Body of pancreas (tissue), 4 donors: Measurements from ENCODE around the gene COL28A1. TPM values are rescaled to one million over a fixed set of nuclear protein-coding genes. Genes with fewer than 3 reads are reported as not detected.

Experiments
- ATAC-seq: fragments of 150-250 bp; one replicate; pipeline ENCODE4 v1.9.1; 2016
- DNase-seq, 4 donors: peaks; one replicate each; pipeline ENCODE4 v3.0.0-alpha.2; 2019
- H3K27ac ChIP-seq, 4 donors: fragments of 200-600 bp; sonication (generic); 1 replicate in 3 of 4; 2 replicates in 1 of 4; pipeline versions ENCODE4 v1.5.1 to v1.6.1; 2016 to 2019; ENCODE audit warnings: mild to moderate bottlenecking in 1 of 4, mixed read lengths in 1 of 4, moderate library complexity in 1 of 4
- H3K27me3 ChIP-seq, 2 donors: fragments of 200-600 bp; sonication (generic); one replicate each; pipeline ENCODE4 v1.6.0; 2016; ENCODE audit warnings: mild to moderate bottlenecking in 1 of 2
- H3K36me3 ChIP-seq, 2 donors: fragments of 200-600 bp; sonication (generic); replicated peaks in 1 of 2; 2 replicates each; pipeline ENCODE4 v1.5.1; 2016; ENCODE audit warnings: low read depth in 2 of 2; ENCODE audit not compliant: insufficient read depth in 1 of 2
- H3K4me1 ChIP-seq: fragments of 200-600 bp; sonication (generic); one replicate; pipeline ENCODE4 v1.6.0; 2016
- H3K4me3 ChIP-seq, 2 donors: fragments of 200-600 bp; sonication (generic); 1 replicate in 1 of 2; 2 replicates in 1 of 2; pipeline ENCODE4 v1.5.1; 2016 to 2019
- H3K9me3 ChIP-seq, 3 donors: fragments of 200-600 bp; sonication (generic); 1 replicate in 2 of 3; 2 replicates in 1 of 3; pipeline ENCODE4 v1.5.1; 2016
- CTCF ChIP-seq, 7 experiments: fragments of 450-650 bp in 4 of 7; fragments of 200-600 bp in 3 of 7; sonication (generic) in 3 of 7; IDR thresholded peaks; one replicate each; pipeline ENCODE4 v1.5.1; 2016 to 2019; ENCODE audit warnings: antibody characterized with exemption in 7 of 7
- POLR2A ChIP-seq, 3 donors: fragments of 450-650 bp; IDR thresholded peaks; one replicate each; pipeline ENCODE4 v1.6.1; 2016; ENCODE audit warnings: antibody characterized with exemption in 3 of 3, mild to moderate bottlenecking in 2 of 3
- WGBS, 2 donors: methylation state at CpG; one replicate each; pipeline ENCODE4 v1.1.5; 2017; 5-methylcytosine and 5-hydroxymethylcytosine counted together
- intact Hi-C: fragments of 100-400 bp; cut with DNase I; formaldehyde crosslinking; loops from one replicate; pipeline ENCODE4 v1.15.1; 2023
- total RNA-seq, 2 donors: library from RNA; depleted of rRNA; stranded (reverse); fragments of >200 nt; gene quantifications; one replicate each; pipeline ENCODE4 v1.1.0, GENCODE V29; 2016

Gene COL28A1
- total RNA-seq, 2 donors from 2014 or later, result 13.8 to 16.9 TPM

DNA sequence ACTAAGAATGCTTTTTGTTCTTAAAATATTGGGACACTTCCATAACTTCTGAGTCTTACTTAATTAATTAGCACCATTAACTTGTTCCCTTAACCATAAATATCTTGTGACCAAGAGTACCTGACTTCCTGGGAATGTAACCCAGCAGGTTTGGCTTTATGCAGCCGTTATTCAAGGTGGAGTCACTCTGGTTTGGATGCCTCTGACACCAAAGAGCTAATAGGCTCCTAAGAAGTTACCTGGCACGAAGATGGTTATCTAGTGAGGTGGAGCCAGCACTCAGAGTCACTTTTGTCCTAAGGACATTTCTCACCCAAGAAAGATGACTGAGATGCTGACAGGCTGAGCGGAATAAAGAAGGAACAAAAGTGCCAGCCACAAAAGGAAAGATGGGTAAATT is 181.0 kb downstream of the COL28A1 start:
- TF ChIP-seq CTCF (IDR thresholded peaks at IDR 0.05), result no peak
- TF ChIP-seq POLR2A (IDR thresholded peaks at IDR 0.05), result no peak
- H3K27me3 ChIP-seq, result no peaks in the 10 kb centered on the region
- intact Hi-C loops, result no loop called here
- DNase-seq (no peak), ATAC-seq (no peak)
- H3K36me3 ChIP-seq, result no peaks in the 10 kb centered on the region
- H3K4me3 ChIP-seq, result no peak overlapping the region
- no peaks in the 10 kb centered on the region for H3K4me1 ChIP-seq
- WGBS, 2 donors, result 47 to 69% methylated on average over 3 of the region's 3 CpGs
- no peak overlapping the region for H3K27ac ChIP-seq
- no peaks in the 10 kb centered on the region for H3K9me3 ChIP-seq

DNA sequence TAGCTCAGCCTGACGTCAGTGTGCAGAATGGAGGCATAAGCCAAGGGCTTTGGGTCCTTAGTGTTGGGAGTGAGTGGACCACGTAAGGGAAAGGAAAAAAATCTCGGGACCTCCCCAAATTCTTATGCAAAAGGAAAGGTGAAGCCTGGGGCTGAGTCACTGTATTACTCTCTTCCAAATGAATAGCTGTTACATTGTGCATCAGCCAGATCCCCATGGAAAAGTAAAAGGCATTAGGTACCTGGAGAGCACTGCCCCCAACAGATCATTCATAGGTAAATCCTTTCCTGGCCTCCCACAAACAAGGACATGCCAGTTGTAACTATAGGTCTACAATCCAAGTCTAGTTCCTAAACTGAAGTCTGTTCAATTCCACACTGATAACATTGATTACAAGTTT is 182.8 kb downstream of the COL28A1 start:
- no peak overlapping the region for H3K27ac ChIP-seq
- H3K36me3 ChIP-seq, result no peaks in the 10 kb centered on the region
- no peak overlapping the region for H3K4me3 ChIP-seq
- H3K27me3 ChIP-seq, result no peaks in the 10 kb centered on the region
- no peaks in the 10 kb centered on the region for H3K9me3 ChIP-seq
- TF ChIP-seq POLR2A (IDR thresholded peaks at IDR 0.05), result no peak
- TF ChIP-seq CTCF (IDR thresholded peaks at IDR 0.05), result peak in 1 of 7 experiments; percentile 22
- WGBS, 2 donors, result 77 to 79% methylated on average over 3 of the region's 3 CpGs
- intact Hi-C loops, result no loop called here
- DNase-seq, result no peak
- no peaks in the 10 kb centered on the region for H3K4me1 ChIP-seq
- no peak for ATAC-seq

- H3K27ac ChIP-seq, result no peak overlapping the region
- H3K27me3 ChIP-seq, result no peaks in the 10 kb centered on the region
- ATAC-seq, result no peak
- no peaks in the 10 kb centered on the region for H3K4me1 ChIP-seq
- WGBS, 2 donors, result 0 to 54% methylated on average over 1 of the region's 1 CpG
- H3K4me3 ChIP-seq, result no peak overlapping the region
- no peak for DNase-seq
- TF ChIP-seq CTCF (IDR thresholded peaks at IDR 0.05) (no peak), POLR2A (IDR thresholded peaks at IDR 0.05) (no peak)
- H3K9me3 ChIP-seq, result no peaks in the 10 kb centered on the region
- intact Hi-C loops, result no loop called here
- no peaks in the 10 kb centered on the region for H3K36me3 ChIP-seq
Measured at GRCh38 chr7:7351832-7352231, 183.8 kb downstream of the COL28A1 start.

DNA sequence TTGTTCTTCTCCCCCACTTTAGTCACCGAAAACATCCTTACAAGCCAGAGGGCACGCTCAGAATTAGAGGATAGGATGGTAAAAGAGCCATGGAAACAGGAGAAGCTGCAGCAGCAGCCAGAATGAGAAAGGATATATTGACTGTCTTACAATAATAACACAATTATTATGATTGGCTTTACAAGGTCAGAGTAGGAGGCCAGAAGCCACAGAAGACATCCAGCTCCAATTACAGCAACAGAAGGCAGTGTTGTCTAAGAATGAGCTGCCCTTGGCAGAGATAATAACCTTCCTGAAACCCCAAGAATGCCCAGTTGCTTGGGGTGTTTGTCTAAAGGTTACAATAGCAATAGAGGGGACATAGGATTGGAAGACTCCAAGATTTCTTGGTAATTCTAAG is 184.5 kb downstream of the COL28A1 start:
- Histone ChIP-seq H3K9me3 (no peaks in the 10 kb centered on the region), H3K36me3 (no peaks in the 10 kb centered on the region), H3K4me3 (no peak overlapping the region), H3K27me3 (no peaks in the 10 kb centered on the region), H3K4me1 (no peaks in the 10 kb centered on the region), H3K27ac (no peak overlapping the region)
- DNase-seq, result no peak
- no peak for ATAC-seq
- WGBS, 2 donors, result 48 to 59% methylated on average over 2 of the region's 2 CpGs
- TF ChIP-seq CTCF (IDR thresholded peaks at IDR 0.05), result no peak
- TF ChIP-seq POLR2A (IDR thresholded peaks at IDR 0.05), result no peak
- intact Hi-C loops, result no loop called here

DNA sequence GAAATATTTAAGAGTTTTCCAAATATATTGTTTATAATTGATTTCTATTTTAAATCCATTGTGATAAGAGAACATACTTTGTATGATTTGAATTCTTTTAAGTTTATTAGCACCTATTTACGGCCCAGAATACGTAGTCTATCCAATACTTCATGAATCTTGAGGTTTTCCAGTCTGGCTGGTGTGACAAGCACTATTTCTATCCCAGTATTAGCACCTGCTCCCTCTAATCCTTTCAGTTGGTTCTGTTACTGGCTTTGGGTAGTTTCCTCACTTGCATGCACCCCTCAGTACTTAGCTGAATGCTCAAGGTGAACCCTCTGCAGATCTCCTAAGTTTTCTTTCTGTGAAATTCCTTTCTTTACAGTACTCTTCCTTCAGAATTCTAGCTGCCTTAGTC is 186.5 kb downstream of the COL28A1 start:
- no peaks in the 10 kb centered on the region for H3K27me3 ChIP-seq
- no peak overlapping the region for H3K4me3 ChIP-seq
- intact Hi-C loops, result no loop called here
- H3K36me3 ChIP-seq, result no peaks in the 10 kb centered on the region
- ATAC-seq (no peak), DNase-seq (no peak)
- no peak overlapping the region for H3K27ac ChIP-seq
- H3K4me1 ChIP-seq, result no peaks in the 10 kb centered on the region
- TF ChIP-seq CTCF (IDR thresholded peaks at IDR 0.05) (no peak), POLR2A (IDR thresholded peaks at IDR 0.05) (no peak)
- 98% methylated on average over 2 of the region's 2 CpGs for WGBS, 2 donors
- H3K9me3 ChIP-seq, result no peaks in the 10 kb centered on the region
